ENCODE results near the gene PRRC1.
"Not testable (repeated sequence)": the region's sequence is repeated elsewhere in the genome, so short reads cannot be mapped to it uniquely, and the experiment has no call there.

Gene PRRC1

GRCh38 chr5:127517480-127518318 lies at the start of gene PRRC1:
PRRC1 (plus strand) TSS chr5:127517640; CDS start chr5:127523480, 5,840 bp downstream.
- DNase-seq, result peak; percentile 68 to 78

DNA sequence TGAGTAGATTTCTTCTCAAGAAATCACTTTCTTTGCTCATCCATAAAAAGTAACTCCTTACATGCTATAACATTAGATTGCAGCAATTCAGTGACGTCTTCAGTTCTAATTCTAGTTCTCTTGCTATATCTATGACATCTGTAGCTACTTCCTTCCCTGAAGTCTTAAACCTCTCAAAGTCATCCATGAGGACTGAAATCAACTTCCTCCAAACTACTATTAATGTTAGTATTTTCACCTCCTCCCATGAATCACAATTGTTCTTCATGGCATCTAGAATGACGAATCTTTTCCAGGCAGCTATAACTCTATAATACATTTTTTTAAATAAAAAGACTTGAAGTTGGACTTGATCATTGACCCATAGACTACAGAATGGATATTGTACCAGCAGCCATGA lies 46.2 kb upstream of the PRRC1 start:
- peak in 1 of 2 donors; percentile 0 for DNase-seq

DNA sequence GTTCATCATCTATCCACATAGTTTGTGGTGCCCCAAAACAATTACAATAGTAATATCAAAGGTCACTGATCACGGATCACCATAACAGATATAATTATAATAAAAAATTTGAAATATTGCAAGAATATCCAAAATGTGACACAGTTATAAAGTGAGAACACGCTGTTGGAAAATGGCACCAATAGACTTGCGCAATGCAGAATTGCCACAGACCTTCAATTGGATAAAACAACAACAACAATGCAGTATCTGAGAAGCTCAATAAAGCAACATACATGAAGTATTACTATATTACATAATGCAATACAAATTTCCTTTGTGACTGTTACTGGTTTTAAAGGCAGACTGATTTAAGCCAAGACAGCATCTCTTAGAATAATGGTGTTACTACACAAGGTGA lies 44.7 kb upstream of the PRRC1 start:
- DNase-seq, result no peak

DNA sequence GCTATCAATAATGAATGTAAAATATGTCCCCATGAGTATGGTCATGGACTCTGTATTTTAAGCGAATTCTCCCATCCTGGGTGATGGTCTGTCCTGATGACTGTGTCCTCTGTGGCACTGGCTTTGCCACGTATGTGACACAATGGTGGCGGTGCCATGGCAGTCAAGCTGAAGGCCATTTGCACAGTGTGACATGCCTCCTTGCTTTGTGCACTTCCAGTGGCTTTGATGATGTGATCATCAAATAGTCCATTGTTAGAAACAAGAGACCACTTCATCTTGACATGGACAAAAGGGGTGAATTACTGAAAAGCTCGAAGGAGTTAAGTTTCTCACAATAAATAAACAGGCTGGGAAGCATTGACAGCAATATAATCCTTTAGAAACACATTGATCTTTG lies 31.0 kb upstream of the PRRC1 start:
- no peak for DNase-seq

- peak; percentile 31 to 51 for DNase-seq
Measured at GRCh38 chr5:127492854-127493738, 24.3 kb upstream of the PRRC1 start.

GRCh38 chr5:127498548-127498947 lies 18.9 kb upstream of the PRRC1 start:
- no peak for DNase-seq

GRCh38 chr5:127505905-127506304 lies 11.5 kb upstream of the PRRC1 start:
- DNase-seq, result peak; percentile 40 to 66

GRCh38 chr5:127506616-127507015 lies 10.8 kb upstream of the PRRC1 start:
- DNase-seq, result no peak

- DNase-seq, result no peak
Measured at GRCh38 chr5:127508644-127509373, 8.6 kb upstream of the PRRC1 start.

GRCh38 chr5:127513408-127513970 lies 4.0 kb upstream of the PRRC1 start:
- no peak for DNase-seq

DNA sequence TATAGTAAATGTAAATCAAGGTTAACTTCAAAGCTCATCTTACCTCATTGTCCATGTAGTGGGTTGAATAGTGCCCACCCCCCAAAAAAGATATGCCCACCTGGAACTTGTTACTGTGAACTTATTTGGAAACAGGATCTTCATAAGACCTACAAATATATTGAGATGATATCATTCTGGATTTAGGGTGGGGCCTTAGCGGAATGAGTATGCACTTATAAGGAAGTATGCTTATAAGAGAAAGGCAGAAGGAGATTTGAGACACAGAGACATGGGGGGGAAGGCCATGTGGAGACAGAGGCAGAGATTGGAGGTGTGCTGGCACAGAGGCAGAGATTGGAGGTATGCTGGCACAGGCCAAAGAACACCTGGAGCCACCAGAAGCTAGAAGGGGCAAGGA lies 2.6 kb upstream of the PRRC1 start:
- peak in 1 of 2 donors; percentile 41 for DNase-seq

DNA sequence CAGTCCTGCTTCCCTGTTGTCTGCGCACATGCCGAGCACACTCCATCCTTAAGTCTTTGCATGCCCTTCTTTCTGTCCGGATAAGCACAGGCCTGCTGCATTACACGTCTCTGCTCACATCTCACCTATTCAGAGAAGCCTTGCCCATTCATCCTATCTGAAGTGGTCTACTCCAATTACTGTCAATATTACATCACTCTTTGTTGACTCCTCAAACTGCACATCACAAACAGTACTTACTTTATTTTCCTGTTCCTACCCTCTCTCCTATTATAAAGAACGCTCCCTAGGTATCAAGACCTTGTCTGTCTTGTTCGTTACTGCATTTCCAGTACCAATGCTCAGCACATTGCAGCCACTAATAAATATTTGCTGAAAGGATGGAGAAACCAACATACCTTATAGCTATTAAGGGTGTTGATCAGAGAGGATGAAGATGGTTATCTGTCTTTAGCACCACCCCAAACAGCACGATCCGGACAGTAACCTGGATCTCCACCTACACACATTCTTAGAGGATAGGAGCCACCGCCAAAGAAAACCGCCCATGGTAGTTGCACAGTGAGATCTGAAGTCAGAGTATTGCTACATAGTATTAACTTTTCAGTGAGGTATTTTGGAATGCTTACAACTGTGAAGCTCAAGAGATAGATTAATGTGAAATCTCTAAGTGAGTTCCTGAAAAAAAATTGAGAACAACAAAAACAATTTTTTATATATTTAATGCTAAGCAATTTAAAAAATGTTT lies 1.6 kb upstream of the PRRC1 start:
- DNase-seq, result no peak

GRCh38 chr5:127517110-127517479 lies 345 bp upstream of the PRRC1 start:
- DNase-seq, result no peak

DNA sequence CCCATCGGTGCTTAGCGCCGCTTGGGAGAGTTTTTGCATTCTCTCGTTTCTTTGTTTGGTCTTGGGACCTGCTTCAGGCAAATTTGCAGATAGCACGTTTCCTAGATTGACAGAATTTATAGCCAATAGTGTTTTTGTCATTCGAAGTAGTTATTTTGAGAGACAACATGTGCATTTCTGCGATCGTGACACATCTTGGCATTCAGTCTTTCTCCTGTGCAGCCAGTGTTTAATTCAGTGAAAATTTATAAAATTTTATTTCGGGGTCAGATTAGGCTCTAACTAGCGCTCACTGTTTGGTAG lies 830 bp downstream of the PRRC1 start:
- DNase-seq, result no peak

DNA sequence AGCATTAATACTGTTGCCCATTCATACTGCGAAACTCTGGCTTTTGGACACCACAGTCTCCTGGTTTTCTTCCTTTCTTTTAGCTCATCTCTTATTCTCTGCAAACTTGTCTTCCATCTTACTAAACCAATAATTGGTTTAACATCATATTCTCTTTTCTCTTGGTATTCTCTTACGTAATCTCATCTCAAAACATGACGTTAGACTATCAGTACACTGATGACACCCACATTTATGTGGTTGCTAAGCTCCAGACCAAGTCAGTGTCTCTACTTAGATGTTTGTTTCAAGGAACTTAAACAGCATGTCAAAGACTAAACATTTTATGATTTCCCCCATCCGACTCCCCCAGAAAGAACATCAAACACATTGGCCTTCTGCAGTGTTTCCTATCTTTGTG lies 2.1 kb downstream of the PRRC1 start:
- peak; percentile 13 to 18 for DNase-seq

GRCh38 chr5:127521138-127521770 lies 3.8 kb downstream of the PRRC1 start:
- no peak for DNase-seq

- DNase-seq, result no peak
Measured at GRCh38 chr5:127525181-127525580, 7.7 kb downstream of the PRRC1 start.

- no peak for DNase-seq
Measured at GRCh38 chr5:127529904-127530682, 12.7 kb downstream of the PRRC1 start.

DNA sequence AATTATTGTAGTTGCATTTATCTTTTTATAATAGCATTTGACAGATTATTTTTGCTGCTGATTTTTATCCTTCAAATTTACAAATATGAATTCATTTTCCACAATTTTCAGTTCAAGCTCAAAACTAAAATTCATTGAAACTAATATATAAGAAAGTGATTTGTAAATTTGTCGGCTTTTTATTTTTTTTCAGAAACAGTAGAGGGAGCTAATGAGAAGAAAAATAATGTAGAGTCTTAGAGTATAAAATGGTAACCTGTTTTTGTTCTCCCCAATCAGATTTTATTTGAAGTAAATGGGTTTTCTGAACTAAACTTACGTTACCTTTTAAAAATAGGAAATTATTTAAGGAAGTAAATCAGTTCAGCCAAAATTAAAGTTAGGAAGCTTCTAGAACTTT lies 19.2 kb downstream of the PRRC1 start:
- DNase-seq, result peak in 1 of 2 donors; percentile 21

DNA sequence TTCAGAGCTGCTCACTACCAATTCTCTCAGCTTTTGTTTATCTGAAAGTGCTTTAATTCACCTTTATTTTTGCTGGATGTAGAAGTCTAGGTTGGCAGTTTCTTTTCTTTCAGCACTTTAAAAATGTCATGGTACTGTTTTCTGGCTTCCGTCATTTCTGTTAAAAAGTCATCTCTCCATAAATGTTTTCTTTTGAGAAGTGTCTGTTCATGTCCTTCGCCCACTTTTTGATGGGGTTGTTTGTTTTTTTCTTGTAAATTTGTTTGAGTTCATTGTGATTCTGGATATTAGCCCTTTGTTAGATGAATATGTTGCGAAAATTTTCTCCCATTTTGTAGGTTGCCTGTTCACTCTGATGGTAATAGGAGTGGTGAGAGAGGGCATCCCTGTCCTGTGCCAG lies 23.1 kb downstream of the PRRC1 start:
- DNase-seq, result not testable (repeated sequence)

- not testable (repeated sequence) for DNase-seq
Measured at GRCh38 chr5:127545249-127545648, 27.8 kb downstream of the PRRC1 start.

Data from inflammatory macrophage treated with lipopolysaccharide for 1 hour (primary cell).